Parathyroid adenoma (tissue), 2 donors: Measurements from ENCODE around the gene PELO.

Experiments
- H2AFZ ChIP-seq: fragments of 300-600 bp; sonication (generic); one replicate; pipeline ENCODE4 v1.7.0; 2017; ENCODE audit warnings: antibody characterized with exemption, mild to moderate bottlenecking
- H3K27ac ChIP-seq: fragments of 300-600 bp; sonication (generic); one replicate; pipeline ENCODE4 v1.7.0; 2017
- H3K27me3 ChIP-seq: fragments of 300-600 bp; sonication (generic); one replicate; pipeline ENCODE4 v1.7.0; 2017; ENCODE audit warnings: low read length; ENCODE audit not compliant: control insufficient read depth, insufficient read depth
- H3K36me3 ChIP-seq: fragments of 300-600 bp; sonication (generic); one replicate; pipeline ENCODE4 v1.7.0; 2017; ENCODE audit warnings: low read length; ENCODE audit not compliant: control insufficient read depth, insufficient read depth
- H3K4me1 ChIP-seq: fragments of 300-600 bp; sonication (generic); one replicate; pipeline ENCODE4 v1.7.0; 2017; ENCODE audit warnings: control low read depth
- H3K4me2 ChIP-seq: fragments of 300-600 bp; sonication (generic); one replicate; pipeline ENCODE4 v1.7.0; 2017; ENCODE audit warnings: low read length
- H3K4me3 ChIP-seq: fragments of 300-600 bp; sonication (generic); one replicate; pipeline ENCODE4 v1.7.0; 2017; ENCODE audit warnings: low read depth, low read length
- H3K79me2 ChIP-seq: fragments of 300-600 bp; sonication (generic); one replicate; pipeline ENCODE4 v1.7.0; 2017; ENCODE audit warnings: control low read depth
- H3K9ac ChIP-seq: fragments of 300-600 bp; sonication (generic); one replicate; pipeline ENCODE4 v1.7.0; 2017; ENCODE audit warnings: mild to moderate bottlenecking
- H3K9me3 ChIP-seq: fragments of 300-600 bp; sonication (generic); one replicate; pipeline ENCODE4 v1.7.0; 2017; ENCODE audit warnings: low read length; ENCODE audit not compliant: control insufficient read depth
- CTCF ChIP-seq: fragments of 300-600 bp; sonication (generic); IDR thresholded peaks from one replicate; pipeline ENCODE4 v1.7.0; 2017; ENCODE audit warnings: antibody characterized with exemption, mild to moderate bottlenecking
- donor health status: primary hyperparathyroidism.

PELO gene

GRCh38 chr5:52773342-52773741, 14.4 kb upstream of the PELO start:
- no peak overlapping the region for H3K4me3 ChIP-seq
- no peaks in the 10 kb centered on the region for H3K9me3 ChIP-seq
- TF ChIP-seq CTCF = no peak
- H3K4me1 ChIP-seq = no peaks in the 10 kb centered on the region
- H3K27me3 ChIP-seq = no peaks in the 10 kb centered on the region
- no peak overlapping the region for H2AFZ ChIP-seq
- peak overlapping the region; percentile 30 for H3K27ac ChIP-seq
- H3K4me2 ChIP-seq = no peak overlapping the region
- H3K79me2 ChIP-seq = no peaks in the 10 kb centered on the region
- no peaks in the 10 kb centered on the region for H3K36me3 ChIP-seq
- no peak overlapping the region for H3K9ac ChIP-seq

DNA sequence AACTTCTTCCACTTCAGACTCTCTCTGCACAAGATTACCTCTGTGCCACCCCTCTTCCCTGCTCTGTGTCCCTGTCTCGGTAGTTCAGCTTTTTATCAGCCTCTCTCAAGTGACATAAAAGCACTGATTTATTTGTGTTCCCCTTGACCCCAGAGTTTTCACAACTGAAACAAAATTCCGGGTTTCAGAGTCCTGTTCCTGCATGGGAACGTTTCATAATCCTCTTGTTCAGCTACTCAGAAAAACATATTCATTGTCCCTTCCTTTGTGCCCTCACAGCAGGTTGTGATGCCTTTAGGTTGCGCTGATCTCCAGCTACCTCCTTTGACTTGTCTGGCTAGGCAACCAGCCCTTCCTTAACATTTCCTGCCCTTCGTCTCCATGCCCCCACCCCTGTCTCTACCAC, 13.7 kb upstream of the PELO start:
- H3K4me2 ChIP-seq = no peak overlapping the region
- H3K36me3 ChIP-seq = no peaks in the 10 kb centered on the region
- H3K9me3 ChIP-seq = no peaks in the 10 kb centered on the region
- no peaks in the 10 kb centered on the region for H3K27me3 ChIP-seq
- H2AFZ ChIP-seq = peak overlapping the region; percentile 68
- no peak overlapping the region for H3K9ac ChIP-seq
- no peaks in the 10 kb centered on the region for H3K79me2 ChIP-seq
- no peaks in the 10 kb centered on the region for H3K4me1 ChIP-seq
- no peak for TF ChIP-seq CTCF
- H3K27ac ChIP-seq = peak overlapping the region; percentile 30
- H3K4me3 ChIP-seq = no peak overlapping the region

DNA sequence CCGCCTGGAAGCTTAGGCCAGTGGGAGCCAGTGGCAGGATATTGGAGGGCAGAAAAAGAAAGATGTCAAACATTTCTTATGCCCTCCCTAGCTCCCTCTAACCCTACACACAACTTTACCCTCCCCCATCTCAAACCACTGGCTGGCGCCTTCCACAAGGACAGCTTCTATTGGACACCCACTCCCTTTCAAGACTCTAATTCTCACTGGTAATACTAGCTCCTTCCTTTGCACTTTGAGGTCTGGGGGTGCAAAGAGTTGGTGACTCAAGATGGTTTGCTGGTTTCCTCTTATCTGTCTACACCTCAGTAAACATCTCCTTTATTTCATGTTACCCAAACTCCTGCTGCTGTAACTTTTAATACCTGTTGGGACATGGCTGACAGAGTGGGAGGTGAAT, 11.6 kb upstream of the PELO start:
- TF ChIP-seq CTCF = no peak
- no peaks in the 10 kb centered on the region for H3K27me3 ChIP-seq
- no peak overlapping the region for H3K27ac ChIP-seq
- H3K4me1 ChIP-seq = no peaks in the 10 kb centered on the region
- H2AFZ ChIP-seq = no peak overlapping the region
- no peaks in the 10 kb centered on the region for H3K79me2 ChIP-seq
- no peak overlapping the region for H3K4me2 ChIP-seq
- no peaks in the 10 kb centered on the region for H3K36me3 ChIP-seq
- no peak overlapping the region for H3K9ac ChIP-seq
- no peak overlapping the region for H3K4me3 ChIP-seq
- no peaks in the 10 kb centered on the region for H3K9me3 ChIP-seq

DNA sequence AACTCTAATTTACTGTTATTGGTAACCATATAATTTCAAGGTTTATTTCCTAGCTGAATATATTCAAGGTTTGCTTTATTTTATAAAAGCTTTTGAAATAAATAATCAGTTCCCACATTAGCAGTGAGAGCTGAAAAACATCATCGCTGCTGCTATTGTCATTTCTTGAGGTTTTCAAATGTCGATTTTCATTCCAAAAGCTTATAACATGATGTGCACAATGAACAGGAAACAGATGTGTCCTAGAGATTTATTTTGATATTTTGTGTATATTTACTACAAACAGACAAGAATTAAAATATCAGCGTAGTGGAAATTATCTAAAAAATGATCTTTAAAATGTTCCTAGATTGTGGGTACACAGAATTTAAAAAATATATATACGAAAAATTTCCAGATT, 10.5 kb upstream of the PELO start:
- Histone ChIP-seq H3K4me1 (no peaks in the 10 kb centered on the region), H2AFZ (no peak overlapping the region), H3K27ac (no peak overlapping the region), H3K9me3 (no peaks in the 10 kb centered on the region), H3K4me3 (no peak overlapping the region), H3K36me3 (no peaks in the 10 kb centered on the region), H3K9ac (no peak overlapping the region), H3K79me2 (no peaks in the 10 kb centered on the region), H3K4me2 (no peak overlapping the region), H3K27me3 (no peaks in the 10 kb centered on the region)
- no peak for TF ChIP-seq CTCF

- Histone ChIP-seq H3K4me2 (no peak overlapping the region), H2AFZ (no peak overlapping the region), H3K27me3 (no peaks in the 10 kb centered on the region), H3K27ac (no peak overlapping the region), H3K4me1 (no peaks in the 10 kb centered on the region), H3K9me3 (no peaks in the 10 kb centered on the region), H3K9ac (no peak overlapping the region), H3K4me3 (no peak overlapping the region), H3K36me3 (no peaks in the 10 kb centered on the region), H3K79me2 (no peaks in the 10 kb centered on the region)
- TF ChIP-seq CTCF = no peak
Observed at GRCh38 chr5:52778781-52779180, 8.9 kb upstream of the PELO start.
